ENCODE measurements around the gene ODF2L. TPM values are rescaled to one million over a fixed set of nuclear protein-coding genes. Genes with fewer than 3 reads are reported as not detected.

ODF2L gene
- total and polyA plus RNA-seq, 2 of the 4 experiments (the other 2 are of a cell fraction) = 10.4 to 12.3 TPM

DNA sequence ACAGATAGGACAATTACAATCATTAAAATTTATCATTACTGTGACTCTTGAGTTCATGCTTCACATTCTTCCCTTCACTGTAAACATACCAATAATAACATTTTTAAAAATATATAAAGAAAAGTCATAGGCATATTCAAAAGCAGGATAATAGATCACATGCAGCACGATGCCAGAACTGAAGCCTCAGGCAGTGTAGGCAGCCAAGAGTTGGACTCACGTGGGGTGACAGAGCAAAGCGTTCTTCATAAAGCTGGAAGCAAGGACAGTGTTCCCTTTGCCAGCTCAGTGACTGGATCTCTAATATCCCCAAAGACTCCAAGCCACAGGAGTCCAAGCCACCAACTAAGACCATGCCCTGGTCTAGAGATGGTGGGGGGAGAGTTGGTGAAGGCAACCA lies 77.7 kb downstream of the ODF2L start:
- no peaks in the 10 kb centered on the region for H3K4me1 ChIP-seq (ENCODE audit: control insufficient read depth, insufficient read depth, low read length)
- dilution Hi-C loops (cut with HindIII; ENCODE audit: low sequenced_read_pairs, unreplicated experiment) = no loop called here
- no TSS peak for BruUV-seq (replicated peaks)
- no peak overlapping the region for H3K4me2 ChIP-seq (ENCODE audit: low read depth, low read length)
- H3K23ac ChIP-seq (ENCODE audit: low read depth, low read length) = no peak overlapping the region
- no peak overlapping the region for H3K4ac ChIP-seq (ENCODE audit: low read depth, low read length)
- no peak for TF ChIP-seq MAFK (IDR thresholded peaks at IDR 0.05; ENCODE audit: low read depth, low read length)
- TF ChIP-seq FOS (IDR thresholded peaks at IDR 0.05; ENCODE audit: low read depth, low read length) = no peak
- TF ChIP-seq, protein P1, sequence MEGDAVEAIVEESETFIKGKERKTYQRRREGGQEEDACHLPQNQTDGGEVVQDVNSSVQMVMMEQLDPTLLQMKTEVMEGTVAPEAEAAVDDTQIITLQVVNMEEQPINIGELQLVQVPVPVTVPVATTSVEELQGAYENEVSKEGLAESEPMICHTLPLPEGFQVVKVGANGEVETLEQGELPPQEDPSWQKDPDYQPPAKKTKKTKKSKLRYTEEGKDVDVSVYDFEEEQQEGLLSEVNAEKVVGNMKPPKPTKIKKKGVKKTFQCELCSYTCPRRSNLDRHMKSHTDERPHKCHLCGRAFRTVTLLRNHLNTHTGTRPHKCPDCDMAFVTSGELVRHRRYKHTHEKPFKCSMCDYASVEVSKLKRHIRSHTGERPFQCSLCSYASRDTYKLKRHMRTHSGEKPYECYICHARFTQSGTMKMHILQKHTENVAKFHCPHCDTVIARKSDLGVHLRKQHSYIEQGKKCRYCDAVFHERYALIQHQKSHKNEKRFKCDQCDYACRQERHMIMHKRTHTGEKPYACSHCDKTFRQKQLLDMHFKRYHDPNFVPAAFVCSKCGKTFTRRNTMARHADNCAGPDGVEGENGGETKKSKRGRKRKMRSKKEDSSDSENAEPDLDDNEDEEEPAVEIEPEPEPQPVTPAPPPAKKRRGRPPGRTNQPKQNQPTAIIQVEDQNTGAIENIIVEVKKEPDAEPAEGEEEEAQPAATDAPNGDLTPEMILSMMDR (conservative IDR thresholded peaks at IDR 0.05; ENCODE audit: low read depth, low read length) = no peak
- TF ChIP-seq RAD21 (IDR thresholded peaks at IDR 0.05; ENCODE audit: low read length) = no peak
- no peak for TF ChIP-seq MXI1 (IDR thresholded peaks at IDR 0.05; ENCODE audit: borderline replicate concordance, low read depth, low read length)
- no peak for TF ChIP-seq SMC3 (IDR thresholded peaks at IDR 0.05; ENCODE audit: low read depth, low read length)
- no peak for TF ChIP-seq MAZ (IDR thresholded peaks at IDR 0.05; ENCODE audit: borderline replicate concordance, low read depth, low read length)
- TF ChIP-seq NFE2L2 (IDR thresholded peaks at IDR 0.05; ENCODE audit: low read depth, low read length) = no peak
- TF ChIP-seq, protein P2, sequence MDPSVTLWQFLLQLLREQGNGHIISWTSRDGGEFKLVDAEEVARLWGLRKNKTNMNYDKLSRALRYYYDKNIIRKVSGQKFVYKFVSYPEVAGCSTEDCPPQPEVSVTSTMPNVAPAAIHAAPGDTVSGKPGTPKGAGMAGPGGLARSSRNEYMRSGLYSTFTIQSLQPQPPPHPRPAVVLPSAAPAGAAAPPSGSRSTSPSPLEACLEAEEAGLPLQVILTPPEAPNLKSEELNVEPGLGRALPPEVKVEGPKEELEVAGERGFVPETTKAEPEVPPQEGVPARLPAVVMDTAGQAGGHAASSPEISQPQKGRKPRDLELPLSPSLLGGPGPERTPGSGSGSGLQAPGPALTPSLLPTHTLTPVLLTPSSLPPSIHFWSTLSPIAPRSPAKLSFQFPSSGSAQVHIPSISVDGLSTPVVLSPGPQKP (IDR thresholded peaks at IDR 0.05; ENCODE audit: borderline replicate concordance, low read depth, low read length) = no peak
- no peak for TF ChIP-seq CHD1 (IDR thresholded peaks at IDR 0.05; ENCODE audit: low read depth, low read length)
- no peak overlapping the region for H2AK9ac ChIP-seq (replicated peaks; ENCODE audit: low read depth, low read length, poor library complexity)
- H2AK5ac ChIP-seq (ENCODE audit: low read depth, low read length) = no peak overlapping the region
- 0 out of 2 replicates have a peak, but pooled peaks cover 2% of the 10 kb centered on the region for H3K27me3 ChIP-seq (ENCODE audit: control insufficient read depth, insufficient read depth, low read length)
- no peaks in the 10 kb centered on the region; the same call in 1 of the 2 replicates for H3K9me1 ChIP-seq (ENCODE audit: insufficient read depth, low read length)
- no peak overlapping the region for H3K4me3 ChIP-seq (ENCODE audit: insufficient read depth, low read depth, low read length)
- no peak for DNase-seq
- H3K14ac ChIP-seq (replicated peaks; ENCODE audit: low read depth, low read length) = no peak overlapping the region
- H4K5ac ChIP-seq (ENCODE audit: low read depth, low read length) = no peak overlapping the region
- H3K79me1 ChIP-seq (ENCODE audit: low read depth in 1 of 2, low read length in 2 of 2) = no peaks in the 10 kb centered on the region
- H4K91ac ChIP-seq (ENCODE audit: insufficient read depth, low read depth, low read length) = no peak overlapping the region
- no peak overlapping the region for H2AFZ ChIP-seq (replicated peaks; ENCODE audit: low read length, poor library complexity)
- H3K56ac ChIP-seq (ENCODE audit: extremely low read depth, insufficient read depth, low read length) = no peak overlapping the region
- H3K27ac ChIP-seq (ENCODE audit: insufficient read depth, low read length) = no peak overlapping the region
- no peaks in the 10 kb centered on the region for H4K20me1 ChIP-seq (ENCODE audit: insufficient read depth, low read length)
- no peak overlapping the region for H2BK15ac ChIP-seq (ENCODE audit: low read depth, low read length)
- no peak overlapping the region for H2BK120ac ChIP-seq (ENCODE audit: low read depth, low read length)
- intact Hi-C loops (cut with micrococcal nuclease) = no loop called here
- no peak overlapping the region for H2BK5ac ChIP-seq (ENCODE audit: low read depth, low read length, poor library complexity, severe bottlenecking)
- no peak overlapping the region for H2BK20ac ChIP-seq (ENCODE audit: low read depth, low read length)
- in situ Hi-C loops (cut with MboI; ENCODE audit: low sequenced_read_pairs) = no loop called here
- no peak overlapping the region for H4K8ac ChIP-seq (ENCODE audit: low read depth in 2 of 2, low read length in 2 of 2)
- CTCF ChIA-PET = no interaction called here
- POLR2A ChIA-PET (ENCODE audit: unreplicated experiment) = no interaction called here
- no peak overlapping the region for H3K9ac ChIP-seq (ENCODE audit: low read depth, low read length)
- no peak for ATAC-seq (ENCODE audit: low read depth)
- no peak overlapping the region for H3K18ac ChIP-seq (ENCODE audit: low read depth, low read length)
- WGBS, 2 experiments (ENCODE audit: extremely low coverage in 2 of 2, insufficient read length in 1 of 2) = 20% methylated on average over 1 of the region's 3 CpGs; no CpG with 5 or more reads in 1 of the 2 experiments
- no peaks in the 10 kb centered on the region for H3K36me3 ChIP-seq (ENCODE audit: control insufficient read depth, insufficient read depth, low read length)
- H3K9me3 ChIP-seq (ENCODE audit: control insufficient read depth, insufficient read depth, low read length) = no peaks in the 10 kb centered on the region

Measured in IMR-90 (cell line).